Neural crest cell (in vitro differentiated cells): ENCODE measurements around the gene LAMA1. TPM values are rescaled to one million over a fixed set of nuclear protein-coding genes. Genes with fewer than 3 reads are reported as not detected.

ENCODE experiments used
- DNase-seq: peaks from one replicate; pipeline ENCODE4 v3.0.0; 2021; ENCODE audit warnings: low read depth, mixed read lengths, low spot score
- H3K27ac Mint-ChIP-seq: one replicate; pipeline ENCODE4 v1.8.0; 2021; ENCODE audit warnings: mild to moderate bottlenecking, mixed read lengths; ENCODE audit not compliant: unreplicated experiment
- H3K27me3 Mint-ChIP-seq: 2 replicates; pipeline ENCODE4 v1.8.0; 2021; ENCODE audit warnings: low read depth, mild to moderate bottlenecking, mixed read lengths
- H3K36me3 Mint-ChIP-seq: 2 replicates; pipeline ENCODE4 v1.8.0; 2021; ENCODE audit warnings: low read depth, mild to moderate bottlenecking, mixed read lengths
- H3K4me1 Mint-ChIP-seq: 2 replicates; pipeline ENCODE4 v1.8.0; 2021; ENCODE audit warnings: mixed read lengths
- H3K4me3 Mint-ChIP-seq: one replicate; pipeline ENCODE4 v1.8.0; 2021; ENCODE audit warnings: mild to moderate bottlenecking, mixed read lengths
- H3K9me3 Mint-ChIP-seq: 2 replicates; pipeline ENCODE4 v1.8.0; 2021; ENCODE audit warnings: mixed read lengths
- total RNA-seq: library from RNA; stranded (reverse); gene quantifications from 2 replicates; pipeline ENCODE4 v1.2.1, GENCODE V29; 2021
- TF ChIP-seq, protein P1 (sequence below): fragments of 200-600 bp; sonication (generic); conservative IDR thresholded peaks from 2 replicates; pipeline ENCODE4 v1.5.0; 2021; ENCODE audit warnings: antibody characterized with exemption, mild to moderate bottlenecking

LAMA1 gene
- total RNA-seq, 1 donor from 2014 or later: 102 TPM

DNA sequence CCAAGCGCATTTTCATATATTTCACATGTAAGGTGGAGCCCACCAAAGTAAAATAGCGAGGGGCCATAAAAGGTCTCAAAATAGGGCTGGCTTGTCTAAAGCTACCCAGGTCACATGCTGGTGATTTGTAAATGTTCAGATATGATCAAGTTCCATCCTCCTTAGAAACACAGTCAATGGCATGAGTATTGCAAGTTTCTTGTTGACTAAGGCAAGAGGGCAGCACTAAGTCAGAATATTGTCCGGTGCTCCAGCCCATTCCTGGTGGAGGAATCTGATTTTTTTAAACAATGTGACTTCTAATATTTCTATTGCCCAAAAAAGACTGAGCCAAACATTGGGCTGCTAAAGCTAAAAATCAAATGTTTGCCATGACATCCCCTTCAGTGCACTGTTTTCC is 85.1 kb downstream of the LAMA1 start:
- Mint-ChIP-seq H3K4me3 (no peak overlapping the region), H3K27ac (no peak overlapping the region), H3K4me1 (no peaks in the 10 kb centered on the region), H3K36me3 (peaks cover 25% of the 10 kb centered on the region), H3K9me3 (no peaks in the 10 kb centered on the region), H3K27me3 (no peaks in the 10 kb centered on the region)
- TF ChIP-seq, protein P1, sequence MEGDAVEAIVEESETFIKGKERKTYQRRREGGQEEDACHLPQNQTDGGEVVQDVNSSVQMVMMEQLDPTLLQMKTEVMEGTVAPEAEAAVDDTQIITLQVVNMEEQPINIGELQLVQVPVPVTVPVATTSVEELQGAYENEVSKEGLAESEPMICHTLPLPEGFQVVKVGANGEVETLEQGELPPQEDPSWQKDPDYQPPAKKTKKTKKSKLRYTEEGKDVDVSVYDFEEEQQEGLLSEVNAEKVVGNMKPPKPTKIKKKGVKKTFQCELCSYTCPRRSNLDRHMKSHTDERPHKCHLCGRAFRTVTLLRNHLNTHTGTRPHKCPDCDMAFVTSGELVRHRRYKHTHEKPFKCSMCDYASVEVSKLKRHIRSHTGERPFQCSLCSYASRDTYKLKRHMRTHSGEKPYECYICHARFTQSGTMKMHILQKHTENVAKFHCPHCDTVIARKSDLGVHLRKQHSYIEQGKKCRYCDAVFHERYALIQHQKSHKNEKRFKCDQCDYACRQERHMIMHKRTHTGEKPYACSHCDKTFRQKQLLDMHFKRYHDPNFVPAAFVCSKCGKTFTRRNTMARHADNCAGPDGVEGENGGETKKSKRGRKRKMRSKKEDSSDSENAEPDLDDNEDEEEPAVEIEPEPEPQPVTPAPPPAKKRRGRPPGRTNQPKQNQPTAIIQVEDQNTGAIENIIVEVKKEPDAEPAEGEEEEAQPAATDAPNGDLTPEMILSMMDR: no peak
- DNase-seq: no peak

DNA sequence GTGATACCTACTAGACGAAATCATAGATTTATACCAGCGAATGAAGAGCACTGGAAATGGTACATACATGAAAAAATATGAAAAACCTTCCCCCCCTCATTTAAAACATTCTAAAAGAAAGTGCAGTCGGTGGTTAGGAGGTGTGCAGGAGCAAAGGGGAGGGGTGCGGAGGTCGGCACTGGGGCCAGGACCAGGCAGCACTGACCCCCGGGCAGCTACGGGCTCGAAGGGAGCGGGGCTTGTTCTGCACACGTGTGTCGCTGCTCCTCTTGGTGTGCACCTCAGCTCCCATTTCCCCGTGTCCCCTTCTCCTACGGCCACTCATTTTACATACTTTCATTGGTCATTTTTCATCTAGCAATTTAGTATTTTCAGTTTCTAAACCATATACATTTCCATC is 89.0 kb downstream of the LAMA1 start:
- DNase-seq: no peak
- no peaks in the 10 kb centered on the region for H3K27me3 Mint-ChIP-seq
- no peak overlapping the region for H3K4me3 Mint-ChIP-seq
- H3K9me3 Mint-ChIP-seq: no peaks in the 10 kb centered on the region
- no peaks in the 10 kb centered on the region for H3K4me1 Mint-ChIP-seq
- TF ChIP-seq, protein P1: no peak
- H3K27ac Mint-ChIP-seq: no peak overlapping the region
- H3K36me3 Mint-ChIP-seq: peaks cover 25% of the 10 kb centered on the region

DNA sequence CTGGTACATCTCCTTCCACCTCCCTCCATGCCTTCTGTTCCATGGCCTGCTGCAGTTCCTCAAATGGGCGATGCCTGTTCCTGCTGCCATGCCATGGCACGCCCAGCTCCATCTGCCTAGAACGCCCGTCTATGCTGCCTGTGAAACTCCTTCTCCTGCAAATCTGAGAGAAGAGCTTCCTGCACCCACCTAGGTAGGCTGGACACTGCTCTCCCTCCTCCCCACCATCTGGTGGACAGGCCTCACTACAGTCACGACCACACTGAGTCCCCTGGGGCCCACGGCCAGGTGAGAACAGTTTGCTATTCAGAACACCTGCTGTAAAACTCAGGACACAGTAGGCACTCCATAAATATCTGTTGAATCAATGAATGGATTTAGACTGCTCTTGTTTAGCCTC is 92.4 kb downstream of the LAMA1 start:
- TF ChIP-seq, protein P1: no peak
- Mint-ChIP-seq H3K36me3 (peaks cover 19% of the 10 kb centered on the region), H3K4me3 (no peak overlapping the region)

DNA sequence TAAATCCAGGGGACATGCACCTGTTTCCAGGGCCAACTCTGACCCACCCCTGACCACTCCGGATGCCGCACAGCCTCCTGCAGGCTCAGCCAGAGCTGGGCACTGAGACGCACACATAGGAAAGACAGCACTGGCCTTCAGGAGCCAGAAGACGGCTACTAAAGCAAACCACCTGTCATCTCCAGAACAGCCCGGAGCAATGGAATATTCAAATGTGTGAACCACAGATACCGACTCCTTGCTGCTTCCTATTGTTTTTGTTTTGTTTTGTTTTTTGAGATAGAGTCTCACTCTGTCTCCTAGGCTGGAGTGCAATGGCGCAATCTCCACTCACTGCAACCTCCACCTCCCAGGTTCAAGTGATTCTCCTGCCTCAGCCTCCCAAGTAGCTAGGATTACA is 94.0 kb downstream of the LAMA1 start:
- no peak overlapping the region for H3K4me3 Mint-ChIP-seq

More for the DNA sequence above, 92.4 kb downstream of the LAMA1 start:
- no peak for DNase-seq
- Mint-ChIP-seq H3K27ac (no peak overlapping the region), H3K9me3 (no peaks in the 10 kb centered on the region), H3K4me1 (no peaks in the 10 kb centered on the region), H3K27me3 (no peaks in the 10 kb centered on the region)

DNA sequence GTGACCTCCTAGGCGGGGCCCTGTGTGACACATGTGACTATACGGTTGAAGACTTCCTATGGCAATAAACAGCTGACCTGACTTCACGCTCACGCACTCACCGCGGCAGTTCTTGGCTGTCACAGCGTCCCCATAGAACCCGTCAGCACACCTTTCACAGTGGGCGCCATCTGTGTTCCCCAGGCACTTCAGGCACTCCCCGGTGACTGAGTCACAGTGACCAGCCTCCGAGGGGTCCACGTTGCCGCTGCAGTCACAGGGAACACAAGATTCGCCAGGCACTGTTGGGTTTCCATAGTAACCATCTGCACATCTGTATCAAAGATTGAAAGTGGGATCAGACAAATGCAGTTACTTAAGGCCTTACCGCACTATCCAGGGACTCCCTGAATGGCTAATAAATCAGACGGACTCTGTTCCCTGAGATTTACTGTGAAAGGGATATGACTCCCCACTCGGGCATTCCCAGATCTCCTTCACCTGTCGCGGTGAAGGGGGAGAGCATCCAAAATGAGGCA is 94.5 kb downstream of the LAMA1 start:
- Mint-ChIP-seq H3K36me3 (peaks cover 18% of the 10 kb centered on the region), H3K4me3 (no peak overlapping the region), H3K9me3 (no peaks in the 10 kb centered on the region), H3K27ac (no peak overlapping the region), H3K27me3 (no peaks in the 10 kb centered on the region), H3K4me1 (no peaks in the 10 kb centered on the region)
- DNase-seq: no peak
- TF ChIP-seq, protein P1: no peak

More for the DNA sequence above, 94.0 kb downstream of the LAMA1 start:
- TF ChIP-seq, protein P1: no peak
- H3K27me3 Mint-ChIP-seq: no peaks in the 10 kb centered on the region
- no peak for DNase-seq
- H3K9me3 Mint-ChIP-seq: no peaks in the 10 kb centered on the region
- peaks cover 19% of the 10 kb centered on the region for H3K36me3 Mint-ChIP-seq
- no peaks in the 10 kb centered on the region for H3K4me1 Mint-ChIP-seq
- H3K27ac Mint-ChIP-seq: no peak overlapping the region
